HepG2 (cell line): ENCODE results near the gene E2F1. TPM values are rescaled to one million over a fixed set of nuclear protein-coding genes. Genes with fewer than 3 reads are reported as not detected.

Source experiments
- AGO1 ChIP-seq: fragments of 200-400 bp; formaldehyde crosslinking; IDR thresholded peaks from 2 replicates; pipeline ENCODE4 v1.6.1; 2017; ENCODE audit warnings: mild to moderate bottlenecking, low read depth, low read length, moderate library complexity; ENCODE audit not compliant: poor library complexity, severe bottlenecking
- AGO2 ChIP-seq: fragments of 200-400 bp; formaldehyde crosslinking; optimal IDR thresholded peaks from 2 replicates; pipeline ENCODE3; 2017; ENCODE audit warnings: mild to moderate bottlenecking, low read depth, low read length, moderate library complexity
- CAMTA2 ChIP-seq: sonication (generic); formaldehyde crosslinking; IDR thresholded peaks from 2 replicates; pipeline ENCODE4 v1.4.0; 2020; ENCODE audit warnings: mild to moderate bottlenecking, missing genetic modification reagents, borderline replicate concordance
- EED ChIP-seq: sonication (generic); formaldehyde crosslinking; IDR thresholded peaks from 2 replicates; pipeline ENCODE4 v1.5.0; 2020; ENCODE audit warnings: mild to moderate bottlenecking, missing genetic modification reagents
- HNF1B ChIP-seq: sonication (generic); formaldehyde crosslinking; IDR thresholded peaks from 2 replicates; pipeline ENCODE4 v1.5.1; 2020; ENCODE audit warnings: mild to moderate bottlenecking, moderate library complexity, missing genetic modification reagents
- HNF4G ChIP-seq, 2 experiments: sonication (generic) in 1 of 2; formaldehyde crosslinking in 1 of 2; IDR thresholded peaks; 2 replicates each; pipeline versions ENCODE4 v1.4.0 to v1.6.1; 2011 to 2020; ENCODE audit warnings: borderline replicate concordance in 2 of 2, low read depth in 2 of 2, mild to moderate bottlenecking in 2 of 2, low read length in 1 of 2, missing genetic modification reagents in 1 of 2, moderate library complexity in 1 of 2
- PBX3 ChIP-seq: sonication (generic); formaldehyde crosslinking; IDR thresholded peaks from 2 replicates; pipeline ENCODE4 v1.8.1; 2023; ENCODE audit warnings: missing genetic modification reagents, inconsistent platforms, borderline replicate concordance
- POLR2G ChIP-seq: fragments of 200-400 bp; formaldehyde crosslinking; IDR thresholded peaks from 2 replicates; pipeline ENCODE4 v1.6.1; 2018; ENCODE audit warnings: mild to moderate bottlenecking, low read depth, low read length, moderate library complexity
- RAD21 ChIP-seq: fragments of 450-650 bp; formaldehyde crosslinking; IDR thresholded peaks from 2 replicates; pipeline ENCODE4 v1.5.0; 2020; ENCODE audit warnings: mild to moderate bottlenecking
- SALL1 ChIP-seq: sonication (generic); formaldehyde crosslinking; IDR thresholded peaks from 2 replicates; pipeline ENCODE4 v1.8.0; 2022; ENCODE audit warnings: mild to moderate bottlenecking, missing genetic modification reagents
- SNAPC4 ChIP-seq: sonication (generic); formaldehyde crosslinking; IDR thresholded peaks from 2 replicates; pipeline ENCODE4 v1.4.0; 2020; ENCODE audit warnings: mild to moderate bottlenecking, missing genetic modification reagents
- SSRP1 ChIP-seq: IDR thresholded peaks from 2 replicates; pipeline ENCODE4 v1.6.1; 2016; ENCODE audit warnings: control low read depth
- ZBTB7A ChIP-seq: sonication (generic); formaldehyde crosslinking; IDR thresholded peaks from 2 replicates; pipeline ENCODE4 v1.8.0; 2022; ENCODE audit warnings: mild to moderate bottlenecking, missing genetic modification reagents
- ZNF333 ChIP-seq: sonication (generic); formaldehyde crosslinking; IDR thresholded peaks from 2 replicates; pipeline ENCODE4 v1.4.0; 2020; ENCODE audit warnings: mild to moderate bottlenecking, missing genetic modification reagents, borderline replicate concordance
- ZNF615 ChIP-seq: sonication (generic); formaldehyde crosslinking; IDR thresholded peaks from 2 replicates; pipeline ENCODE4 v1.5.0; 2020; ENCODE audit warnings: mild to moderate bottlenecking, missing genetic modification reagents, borderline replicate concordance
- ZNF770 ChIP-seq: sonication (generic); formaldehyde crosslinking; IDR thresholded peaks from 2 replicates; pipeline ENCODE4 v1.5.0; 2020; ENCODE audit warnings: mild to moderate bottlenecking, missing genetic modification reagents
- ZNF772 ChIP-seq: sonication (generic); formaldehyde crosslinking; IDR thresholded peaks from 2 replicates; pipeline ENCODE4 v1.5.0; 2020; ENCODE audit warnings: mild to moderate bottlenecking, missing genetic modification reagents
- ZSCAN31 ChIP-seq: sonication (generic); formaldehyde crosslinking; IDR thresholded peaks from 2 replicates; pipeline ENCODE4 v1.5.0; 2020; ENCODE audit warnings: low read depth, mild to moderate bottlenecking, missing genetic modification reagents
- polyA plus RNA-seq, 8 experiments: library from polyadenylated mRNA; depleted of rRNA in 3 of 8; stranded (reverse) in 7 of 8; unstranded in 1 of 8; fragments of >200 nt; fragmentation: Illumina TruSeq in 4 of 8; extraction: Trizol in 4 of 8; gene quantifications; 2 replicates each; pipeline versions ENCODE4 v1.2.1 to v1.2.3, GENCODE V29; 2011 to 2016; ENCODE audit warnings: low read depth in 4 of 8, missing spikeins in 1 of 8, mixed read lengths in 1 of 8; ENCODE audit not compliant: insufficient read depth in 1 of 8
- total RNA-seq, 5 experiments: library from RNA; depleted of rRNA; stranded (reverse); fragments of >200 nt; fragmentation: Illumina TruSeq; extraction: Trizol; gene quantifications; 2 replicates each; pipeline ENCODE4 v1.2.3, GENCODE V29; 2016; ENCODE audit warnings: low read depth in 1 of 5

E2F1 gene
- total and polyA plus RNA-seq, 2 of the 13 experiments (the other 11 are each of a cell fraction or from before 2014, with no cell fraction given): 25.5 to 39.4 TPM

- TF ChIP-seq EED (no peak), ZSCAN31 (0 out of 2 replicates have a peak, but pooled peaks have one; percentile 43), AGO2 (peak; percentile 89), PBX3 (CRISPR knock-in tag) (no peak), POLR2G (peak; percentile 59; the same call in 1 of the 2 replicates), ZNF772 (0 out of 2 replicates have a peak, but pooled peaks have one; percentile 54), SSRP1 (CRISPR knock-in tag) (0 out of 2 replicates have a peak, but pooled peaks have one; percentile 40), SNAPC4 (CRISPR knock-in tag) (0 out of 2 replicates have a peak, but pooled peaks have one; percentile 36), AGO1 (peak; percentile 91), SALL1 (CRISPR knock-in tag) (0 out of 2 replicates have a peak, but pooled peaks have one; percentile 21), RAD21 (CRISPR knock-in tag) (0 out of 2 replicates have a peak, but pooled peaks have one; percentile 9), CAMTA2 (CRISPR knock-in tag) (0 out of 2 replicates have a peak, but pooled peaks have one; percentile 50), ZNF333 (CRISPR knock-in tag) (peak; percentile 30; the same call in 1 of the 2 replicates), HNF4G (IDR thresholded peaks at IDR 0.05; ENCODE audit: borderline replicate concordance, low read depth, low read length) (no peak), HNF4G (CRISPR knock-in tag; IDR thresholded peaks at IDR 0.05; ENCODE audit: borderline replicate concordance, low read depth) (no peak), ZBTB7A (0 out of 2 replicates have a peak, but pooled peaks have one; percentile 18), ZNF770 (peak; percentile 95), HNF1B (CRISPR knock-in tag) (0 out of 2 replicates have a peak, but pooled peaks have one; percentile 20), ZNF615 (CRISPR knock-in tag) (no peak)
Observed at GRCh38 chr20:33650111-33650752, 36.0 kb downstream of the E2F1 start (continued).
